ENCODE results near the gene GBF1.
"Not testable (repeated sequence)": the region's sequence is repeated elsewhere in the genome, so short reads cannot be mapped to it uniquely, and the experiment has no call there.

Gene GBF1

DNA sequence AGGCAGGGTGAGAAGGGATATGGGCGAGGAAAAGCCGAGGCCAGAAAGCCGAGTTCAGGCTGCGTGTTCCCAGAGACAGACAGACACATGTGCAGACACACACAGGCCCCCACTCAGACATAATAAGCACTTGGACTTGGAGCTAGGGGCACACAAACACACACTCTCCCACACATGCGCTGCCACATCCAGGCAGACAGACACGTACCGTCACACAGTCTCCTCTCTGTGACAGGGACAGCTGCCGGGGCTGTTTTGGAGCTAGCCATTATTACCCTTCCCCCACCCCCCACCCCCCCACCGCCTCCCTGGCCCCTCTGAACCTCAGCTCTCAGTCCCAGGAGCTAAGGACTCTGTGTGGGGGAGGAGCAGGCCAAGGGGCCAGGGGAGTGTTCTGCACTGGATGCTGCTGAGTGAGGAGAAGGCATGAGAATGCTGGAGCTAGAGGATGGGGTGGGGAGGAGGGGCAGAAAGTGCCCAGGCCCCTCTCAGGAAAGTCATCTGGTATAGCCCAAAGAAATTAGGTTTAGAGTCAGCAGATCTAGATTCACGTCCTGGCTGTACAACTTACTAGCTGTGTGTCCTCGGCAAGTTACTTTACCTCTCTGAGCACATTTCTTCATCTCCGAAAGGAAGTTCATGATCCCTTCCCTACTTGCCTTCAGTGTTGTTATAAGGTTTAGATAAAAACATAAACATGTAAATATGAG is 10.3 kb upstream of the GBF1 start:
- no peak for DNase-seq

- no peak for DNase-seq
These were observed 9.8 kb upstream of the GBF1 start for GRCh38 chr10:102235598-102235920.

- no peak for DNase-seq
These were observed 9.3 kb upstream of the GBF1 start for GRCh38 chr10:102236006-102236405.

GRCh38 chr10:102237711-102238252 is 7.5 kb upstream of the GBF1 start:
- no peak for DNase-seq

DNA sequence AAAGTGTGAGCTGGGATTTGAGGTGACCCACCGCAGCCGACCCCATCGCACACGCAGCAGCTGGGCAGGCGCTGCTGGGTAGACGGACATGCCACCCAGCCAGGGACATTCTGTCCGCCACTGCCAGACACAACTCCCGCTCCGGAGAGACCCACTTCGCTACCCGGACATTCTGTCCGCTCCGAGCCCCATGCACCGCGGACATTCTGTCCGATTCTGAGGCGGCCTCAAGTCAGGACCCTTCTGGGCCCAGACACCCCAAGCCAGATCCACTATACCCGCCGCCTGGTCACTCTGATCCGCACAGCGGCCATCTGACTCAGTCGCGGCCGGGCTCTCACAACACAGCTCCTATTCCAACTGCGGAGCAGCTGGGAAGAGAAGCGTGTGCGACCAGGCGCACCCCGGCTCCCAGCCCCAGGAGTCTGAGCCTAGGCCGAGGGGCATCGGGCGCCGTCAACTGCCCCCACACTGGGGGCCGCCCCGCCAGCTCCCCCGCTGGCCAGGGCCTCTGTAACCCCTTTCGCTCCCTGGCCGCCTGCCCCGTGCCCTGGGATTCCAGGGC is 4.8 kb upstream of the GBF1 start:
- DNase-seq, result no peak

DNA sequence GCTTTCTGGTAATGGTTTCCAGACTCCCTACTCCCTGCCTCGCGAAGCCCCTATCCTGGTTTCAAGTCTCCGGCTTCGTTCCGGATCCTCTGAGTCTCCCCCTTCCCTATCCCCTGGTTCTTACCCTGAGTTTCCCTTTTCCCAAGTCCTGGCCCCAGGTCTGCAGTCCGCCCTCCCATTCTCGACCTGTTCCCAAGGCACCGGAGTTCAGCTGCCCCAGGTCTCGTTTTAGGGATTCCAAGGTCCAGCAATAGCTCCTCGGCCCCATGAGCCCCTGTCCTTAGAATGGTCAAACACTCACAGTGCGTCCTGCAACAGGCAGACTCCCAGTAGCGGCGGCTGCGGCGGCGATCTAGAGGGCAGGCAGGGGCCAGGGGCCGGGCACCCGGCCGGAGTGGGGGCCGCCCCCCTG is 4.3 kb upstream of the GBF1 start:
- DNase-seq, result no peak

- peak; percentile 46 for DNase-seq
These were observed 3.8 kb upstream of the GBF1 start, which contains the start of gene PITX3 for GRCh38 chr10:102241444-102242117. Gene PITX3 (minus strand): TSS chr10:102241512. CDS start chr10:102232080, 9,432 bp downstream.

DNA sequence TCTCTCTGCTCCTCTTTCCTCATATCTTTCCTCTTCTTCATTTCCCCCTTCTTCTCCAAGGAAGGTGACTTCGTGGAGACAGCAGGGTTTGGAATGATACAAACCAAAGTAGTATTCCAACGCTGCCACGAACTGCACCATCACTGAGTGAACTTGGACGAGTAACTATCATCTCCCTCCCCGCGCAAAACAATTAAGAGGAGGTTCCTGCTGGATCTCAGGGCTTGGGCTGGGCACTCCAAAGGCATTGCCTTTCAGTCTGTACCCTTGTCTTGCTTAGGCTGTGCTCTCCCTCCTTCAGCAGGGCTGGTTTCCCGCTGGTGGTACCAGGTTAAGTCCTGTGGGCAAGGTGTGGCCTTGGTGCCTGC is 3.2 kb upstream of the GBF1 start:
- no peak for DNase-seq

GRCh38 chr10:102243309-102243708 is 2.0 kb upstream of the GBF1 start:
- no peak for DNase-seq

- no peak for DNase-seq
These were observed 560 bp downstream of the GBF1 start for GRCh38 chr10:102245932-102246251.

DNA sequence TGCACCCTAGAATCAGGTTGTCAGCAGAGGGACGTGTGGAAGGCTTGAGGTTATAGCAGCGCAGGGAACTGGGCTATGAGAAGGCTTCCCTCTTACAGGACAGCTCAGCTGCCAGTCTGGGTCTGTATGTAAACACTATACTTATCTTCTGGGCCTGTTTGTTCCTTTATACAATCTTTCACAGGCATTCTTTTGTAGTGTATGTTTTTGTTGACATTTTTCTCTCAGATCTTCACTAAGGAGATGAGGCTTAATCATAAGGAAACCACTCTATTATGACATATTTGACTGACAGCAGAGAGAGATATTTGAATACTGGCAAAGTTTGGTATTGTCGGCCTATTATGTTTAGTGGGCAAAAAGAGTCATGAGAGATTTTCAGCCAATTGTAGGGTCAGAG is 929 bp downstream of the GBF1 start:
- no peak for DNase-seq

GRCh38 chr10:102247734-102248133 is 2.4 kb downstream of the GBF1 start:
- no peak for DNase-seq

- not testable (repeated sequence) for DNase-seq
These were observed 7.2 kb downstream of the GBF1 start for GRCh38 chr10:102252508-102252907.

- no peak for DNase-seq
These were observed 9.1 kb downstream of the GBF1 start for GRCh38 chr10:102254426-102254825.

- DNase-seq, result no peak
These were observed 10.1 kb downstream of the GBF1 start for GRCh38 chr10:102255404-102255803.

DNA sequence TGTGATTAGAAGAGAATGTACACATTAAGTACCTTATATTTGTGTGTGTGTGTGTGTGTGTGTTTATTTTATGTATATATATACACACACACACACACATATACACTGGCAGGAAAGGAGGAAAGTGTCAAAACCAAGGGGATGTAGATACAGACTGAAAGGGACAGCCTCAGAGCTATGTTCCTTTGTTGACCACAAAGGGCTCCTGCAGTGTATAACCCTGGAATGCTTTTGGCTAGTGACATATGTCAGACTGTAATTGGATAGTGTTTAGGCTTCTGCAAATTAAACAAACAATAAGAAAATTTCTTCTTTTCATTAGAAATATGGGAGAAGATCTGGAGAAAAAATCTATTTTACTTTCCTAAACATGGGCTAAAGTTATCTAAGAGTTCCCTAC is 15.9 kb downstream of the GBF1 start:
- DNase-seq, result no peak

DNA sequence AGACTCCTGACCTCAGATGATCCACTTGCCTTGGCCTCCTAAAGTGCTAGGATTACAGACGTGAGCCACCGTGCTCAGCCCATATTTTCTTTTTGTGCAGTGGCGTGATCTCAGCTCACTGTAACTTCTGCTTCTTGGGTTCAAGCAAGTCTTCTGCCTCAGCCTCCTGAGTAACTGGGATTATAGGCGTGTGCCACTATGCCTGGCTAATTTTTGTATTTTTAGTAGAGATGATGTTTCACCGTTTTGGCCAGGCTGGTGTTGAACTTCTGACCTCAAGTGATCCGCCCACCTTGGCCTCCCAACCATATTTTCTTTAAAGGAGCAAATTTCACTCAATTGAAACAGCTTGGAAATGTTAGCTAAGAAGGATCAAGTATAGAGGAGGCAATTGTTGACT is 16.5 kb downstream of the GBF1 start:
- no peak for DNase-seq

DNA sequence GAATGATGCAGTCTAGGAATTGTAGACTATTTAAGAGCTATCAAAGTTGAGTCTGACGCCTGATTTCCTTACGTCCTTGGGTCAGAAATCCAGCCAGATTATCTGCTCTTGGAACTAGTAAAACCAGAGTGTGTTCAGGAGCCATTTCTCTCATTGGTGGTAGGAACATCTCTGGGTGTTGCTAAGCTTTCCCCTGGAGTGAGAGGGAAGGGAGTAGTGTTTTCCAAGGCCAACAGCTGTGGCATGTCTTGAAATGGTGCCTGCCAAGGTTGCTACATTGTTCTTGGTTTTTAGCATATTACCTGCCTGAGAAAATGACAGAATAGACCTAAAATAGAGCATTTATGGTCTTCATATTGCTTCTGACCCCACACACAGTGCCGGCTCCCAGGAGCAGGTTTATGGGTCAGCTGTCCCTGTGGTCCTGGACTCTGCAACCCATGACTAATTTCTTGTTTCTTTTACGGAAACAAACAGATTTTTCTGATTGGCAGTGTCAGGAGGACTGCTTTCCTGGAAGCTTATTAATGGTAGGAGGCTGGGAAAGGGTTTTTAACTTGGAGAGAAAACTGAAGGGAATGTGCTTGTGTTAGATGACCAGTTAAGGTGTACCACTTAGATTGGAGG is 17.5 kb downstream of the GBF1 start:
- DNase-seq, result no peak

- DNase-seq, result no peak
These were observed 19.0 kb downstream of the GBF1 start for GRCh38 chr10:102264371-102264770.

- no peak for DNase-seq
These were observed 21.3 kb downstream of the GBF1 start for GRCh38 chr10:102266670-102267069.

DNA sequence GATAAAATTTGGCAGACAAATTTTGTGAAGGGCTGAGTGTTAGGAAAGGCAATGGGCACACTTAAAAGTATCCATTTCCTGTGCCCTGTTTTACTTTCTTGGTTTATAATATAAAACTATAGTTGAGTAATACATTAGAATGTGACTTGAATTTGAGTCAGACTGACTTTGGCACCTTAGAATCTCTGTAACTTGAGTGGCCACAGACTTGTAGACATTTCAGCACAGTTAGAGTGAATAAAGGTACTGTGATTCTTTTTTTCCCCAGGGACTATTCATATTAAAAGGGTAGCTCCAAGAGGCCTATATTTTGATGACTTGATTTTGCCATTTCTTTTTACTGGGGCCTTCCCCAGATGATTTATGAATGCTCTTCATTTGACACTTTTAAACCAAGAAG is 22.4 kb downstream of the GBF1 start:
- no peak for DNase-seq

- DNase-seq, result no peak
These were observed 23.1 kb downstream of the GBF1 start for GRCh38 chr10:102268375-102268888.

DNA sequence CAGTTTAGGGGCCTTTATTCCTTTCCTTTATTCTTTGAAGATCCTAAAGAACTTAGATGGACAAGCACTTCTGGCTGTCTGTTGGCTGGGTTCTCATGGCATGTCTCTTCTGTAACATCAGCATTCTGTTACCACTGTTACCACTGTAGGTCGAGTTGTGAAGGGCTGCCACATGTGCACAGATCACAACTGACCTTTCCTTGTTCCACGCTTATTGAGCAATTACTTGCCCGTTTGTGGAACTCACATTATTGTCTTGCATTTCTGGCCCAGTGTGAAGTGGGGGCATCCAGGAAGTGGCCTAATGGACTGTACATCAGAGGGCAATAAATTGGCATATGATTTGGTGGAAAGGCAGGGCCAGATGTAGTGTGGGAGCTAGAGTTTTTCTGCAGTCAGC is 23.7 kb downstream of the GBF1 start:
- DNase-seq, result no peak

DNA sequence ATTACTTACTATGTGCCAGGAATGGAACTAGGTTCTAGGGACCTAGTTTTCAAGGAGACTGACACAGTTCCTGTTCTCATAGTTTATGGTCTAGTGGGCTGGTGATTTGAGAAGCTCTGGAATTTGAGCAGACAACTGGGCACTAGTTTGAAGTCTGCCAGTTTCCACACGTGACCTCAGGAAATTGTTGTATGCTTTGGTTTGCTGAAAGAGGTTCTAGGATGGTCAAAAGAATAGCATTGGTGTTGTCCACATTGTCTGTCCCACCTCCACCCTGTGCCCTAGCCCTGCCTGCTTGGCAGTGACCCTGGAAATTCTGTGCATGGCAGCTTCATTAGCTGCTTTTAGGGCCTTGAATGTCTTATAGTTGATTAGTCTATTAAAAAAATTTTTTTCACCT is 28.7 kb downstream of the GBF1 start:
- DNase-seq, result no peak
